ENCODE measurements around the gene DNAH14.

DNA sequence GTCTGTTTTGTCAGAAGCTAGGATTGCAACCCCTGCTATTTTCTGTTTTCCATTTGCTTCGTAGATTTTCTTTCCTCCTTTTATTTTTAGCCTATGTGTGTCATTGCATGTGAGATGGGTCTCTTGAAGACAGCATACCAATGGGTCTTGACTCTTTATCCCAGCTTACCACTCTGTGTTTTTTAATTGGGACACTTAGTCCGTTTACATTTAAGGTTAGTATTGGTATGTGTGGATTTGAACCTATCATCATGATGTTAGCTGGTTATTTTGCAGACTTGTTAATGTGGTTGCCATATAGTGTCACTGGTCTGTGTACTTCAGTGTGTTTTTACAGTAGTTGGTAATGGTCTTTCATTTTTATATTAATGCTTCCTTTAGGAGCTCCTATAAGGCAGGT lies 141.5 kb downstream of the DNAH14 start:
- no peak for TF ChIP-seq YY1 (IDR thresholded peaks at IDR 0.05; ENCODE audit: low read depth)
- TF ChIP-seq, protein P1, sequence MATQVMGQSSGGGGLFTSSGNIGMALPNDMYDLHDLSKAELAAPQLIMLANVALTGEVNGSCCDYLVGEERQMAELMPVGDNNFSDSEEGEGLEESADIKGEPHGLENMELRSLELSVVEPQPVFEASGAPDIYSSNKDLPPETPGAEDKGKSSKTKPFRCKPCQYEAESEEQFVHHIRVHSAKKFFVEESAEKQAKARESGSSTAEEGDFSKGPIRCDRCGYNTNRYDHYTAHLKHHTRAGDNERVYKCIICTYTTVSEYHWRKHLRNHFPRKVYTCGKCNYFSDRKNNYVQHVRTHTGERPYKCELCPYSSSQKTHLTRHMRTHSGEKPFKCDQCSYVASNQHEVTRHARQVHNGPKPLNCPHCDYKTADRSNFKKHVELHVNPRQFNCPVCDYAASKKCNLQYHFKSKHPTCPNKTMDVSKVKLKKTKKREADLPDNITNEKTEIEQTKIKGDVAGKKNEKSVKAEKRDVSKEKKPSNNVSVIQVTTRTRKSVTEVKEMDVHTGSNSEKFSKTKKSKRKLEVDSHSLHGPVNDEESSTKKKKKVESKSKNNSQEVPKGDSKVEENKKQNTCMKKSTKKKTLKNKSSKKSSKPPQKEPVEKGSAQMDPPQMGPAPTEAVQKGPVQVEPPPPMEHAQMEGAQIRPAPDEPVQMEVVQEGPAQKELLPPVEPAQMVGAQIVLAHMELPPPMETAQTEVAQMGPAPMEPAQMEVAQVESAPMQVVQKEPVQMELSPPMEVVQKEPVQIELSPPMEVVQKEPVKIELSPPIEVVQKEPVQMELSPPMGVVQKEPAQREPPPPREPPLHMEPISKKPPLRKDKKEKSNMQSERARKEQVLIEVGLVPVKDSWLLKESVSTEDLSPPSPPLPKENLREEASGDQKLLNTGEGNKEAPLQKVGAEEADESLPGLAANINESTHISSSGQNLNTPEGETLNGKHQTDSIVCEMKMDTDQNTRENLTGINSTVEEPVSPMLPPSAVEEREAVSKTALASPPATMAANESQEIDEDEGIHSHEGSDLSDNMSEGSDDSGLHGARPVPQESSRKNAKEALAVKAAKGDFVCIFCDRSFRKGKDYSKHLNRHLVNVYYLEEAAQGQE (IDR thresholded peaks at IDR 0.05; ENCODE audit: low read depth) = no peak

Measured in Ishikawa (cell line).